Fibroblast of peridontal ligament (primary cell): ENCODE results near the gene HOXA9.

ENCODE experiments used
- DNase-seq: peaks from one replicate; pipeline ENCODE4 v3.0.0-alpha.2; 2010; ENCODE audit errors: extremely low read depth

The HOXA9 gene

GRCh38 chr7:27176962-27177794 is 11.8 kb upstream of the HOXA9 start:
- DNase-seq = no peak

DNA sequence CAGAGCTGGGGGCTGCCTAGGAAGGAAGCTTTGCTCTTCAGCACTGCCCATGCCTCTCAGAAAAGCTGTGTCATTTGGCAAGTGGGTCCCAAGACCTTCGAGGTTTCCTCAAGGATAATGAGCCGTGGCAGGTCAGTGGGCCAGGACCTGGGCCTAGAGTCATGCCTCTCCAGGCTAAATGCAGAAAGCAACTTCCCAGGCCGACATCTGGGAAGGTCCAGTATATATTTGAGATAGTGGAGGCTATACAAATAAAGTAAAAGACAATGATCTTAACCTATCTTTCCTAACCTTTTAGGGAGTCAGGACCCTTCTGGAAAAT is 11.1 kb upstream of the HOXA9 start:
- DNase-seq = no peak

GRCh38 chr7:27175626-27176523 is 10.5 kb upstream of the HOXA9 start:
- no peak for DNase-seq

DNA sequence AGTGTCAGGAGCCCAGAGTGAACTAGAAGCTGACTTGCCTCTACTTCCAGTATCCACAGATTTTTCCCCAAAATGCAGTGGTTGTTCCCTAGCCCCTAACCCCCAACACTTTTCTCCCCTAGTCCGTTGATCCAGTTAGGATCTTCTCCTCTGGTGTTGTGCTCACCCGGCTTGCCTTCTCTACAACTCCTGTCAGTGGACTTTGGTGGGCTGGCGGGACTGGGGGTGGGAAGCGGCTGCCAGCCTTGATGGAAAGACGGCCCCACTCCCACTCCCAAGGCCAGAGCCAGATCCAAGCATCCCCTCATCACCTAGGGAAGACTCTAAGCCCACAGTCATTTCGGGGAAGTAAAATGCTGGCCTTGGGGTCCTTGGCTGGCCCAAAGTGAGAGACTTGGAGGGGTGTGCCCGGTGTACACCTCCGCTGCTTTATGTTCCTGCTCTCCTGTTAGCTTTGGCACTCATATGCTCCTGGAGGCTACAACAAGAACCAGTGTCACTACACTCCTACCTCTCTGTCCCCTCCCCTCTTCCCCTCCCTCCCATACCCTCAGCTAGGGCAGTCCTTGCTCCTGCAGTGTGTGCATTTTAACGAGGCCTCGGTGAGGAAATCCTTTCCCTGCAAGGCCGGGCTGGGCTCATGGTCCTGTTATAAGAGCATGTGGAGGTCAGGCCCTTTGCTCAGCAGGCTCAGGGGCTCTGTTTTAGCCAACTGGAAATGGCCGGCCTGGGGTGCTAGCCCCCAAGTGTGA is 9.7 kb upstream of the HOXA9 start:
- DNase-seq = no peak

DNA sequence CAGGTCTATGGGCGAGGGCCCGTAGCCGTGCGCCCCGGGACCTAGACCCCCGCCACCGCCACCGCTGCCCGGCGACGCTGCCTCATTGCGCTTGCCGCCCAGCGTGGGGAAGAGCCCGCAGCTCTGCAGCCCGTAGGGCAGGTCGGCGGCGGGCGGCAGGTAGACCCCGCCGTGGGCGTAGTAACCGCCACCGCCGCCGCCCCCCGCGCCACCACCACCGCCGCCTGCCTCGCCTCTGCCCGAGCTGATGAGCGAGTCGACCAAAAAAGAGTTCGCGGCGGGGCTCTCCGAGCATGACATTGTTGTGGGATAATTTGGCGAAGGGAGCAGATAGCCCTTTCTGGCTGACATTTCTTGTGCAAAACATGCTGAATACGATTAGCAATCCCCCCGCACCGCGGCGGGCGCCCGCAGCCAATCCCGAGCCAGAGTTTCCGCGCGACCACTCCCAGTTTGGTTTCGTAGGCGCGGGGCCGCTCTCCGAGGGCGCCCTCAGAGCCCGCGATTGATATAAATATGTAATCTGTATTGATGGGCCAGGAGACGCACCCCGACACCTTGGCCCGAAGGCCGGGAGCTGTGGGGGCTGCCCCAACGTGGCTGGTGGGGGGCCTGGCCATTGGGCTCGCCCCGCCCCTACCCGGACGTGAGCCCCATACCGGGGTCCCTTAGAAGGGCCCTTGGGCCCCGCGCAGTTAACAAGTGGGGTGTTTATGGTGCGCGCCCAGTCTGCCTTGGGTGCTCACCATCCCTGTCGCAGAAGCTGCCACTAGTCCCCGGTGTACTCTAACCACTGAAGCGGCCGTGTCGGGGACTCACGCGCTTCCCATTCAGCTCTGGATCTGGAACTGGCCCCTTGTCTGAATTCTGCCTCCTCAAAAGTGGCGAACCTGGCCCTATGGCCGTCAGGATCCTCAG is 8.9 kb upstream of the HOXA9 start, which contains the start of gene HOXA10:
HOXA10 (minus strand) TSS at position 365 of the 918 bp plus-strand sequence; CDS start at position 351, 14 bp downstream.
- no peak for DNase-seq

- no peak for DNase-seq
Measured at GRCh38 chr7:27173511-27173955, 8.2 kb upstream of the HOXA9 start.

- DNase-seq = no peak
Measured at GRCh38 chr7:27172823-27173510, 7.6 kb upstream of the HOXA9 start.

DNA sequence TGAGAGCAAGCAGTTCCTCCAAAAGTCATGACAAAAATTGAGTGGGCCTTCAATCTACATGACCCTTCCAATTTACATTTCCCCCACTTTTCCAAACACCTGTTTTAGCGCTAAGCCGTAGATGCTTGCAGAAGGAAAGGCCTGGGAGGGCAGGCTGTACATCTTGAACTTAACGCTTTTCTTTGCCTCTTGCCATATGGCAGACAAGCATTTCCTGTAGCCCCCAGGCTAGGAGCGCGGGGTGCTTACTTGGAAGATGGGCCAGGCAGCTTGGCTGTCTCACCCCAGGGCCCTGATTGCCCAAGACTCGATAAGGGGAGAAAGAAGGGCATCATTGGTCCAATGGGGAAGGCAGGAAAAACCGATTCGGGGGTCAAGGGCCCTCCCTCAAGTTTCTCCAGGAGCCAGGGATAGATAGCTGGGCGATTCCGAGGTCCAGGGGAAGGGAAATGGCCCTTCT is 7.0 kb upstream of the HOXA9 start:
- DNase-seq = no peak

GRCh38 chr7:27171637-27172314 is 6.4 kb upstream of the HOXA9 start:
- no peak for DNase-seq

DNA sequence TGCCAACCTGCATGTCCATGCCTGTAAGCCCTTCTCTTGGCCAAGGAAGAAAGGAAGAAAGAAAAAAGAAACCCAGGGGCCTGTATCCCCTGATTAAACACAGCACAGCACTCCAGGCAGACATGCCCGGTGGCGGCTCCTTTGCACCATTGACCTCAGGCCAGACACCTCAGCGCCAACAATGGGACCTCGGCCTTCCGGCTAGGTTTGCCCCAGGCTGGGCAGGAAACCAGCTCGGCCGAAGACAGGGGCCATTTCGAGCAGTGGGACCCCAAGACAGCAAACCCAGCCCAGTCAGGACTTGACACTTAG is 5.9 kb upstream of the HOXA9 start:
- no peak for DNase-seq

DNA sequence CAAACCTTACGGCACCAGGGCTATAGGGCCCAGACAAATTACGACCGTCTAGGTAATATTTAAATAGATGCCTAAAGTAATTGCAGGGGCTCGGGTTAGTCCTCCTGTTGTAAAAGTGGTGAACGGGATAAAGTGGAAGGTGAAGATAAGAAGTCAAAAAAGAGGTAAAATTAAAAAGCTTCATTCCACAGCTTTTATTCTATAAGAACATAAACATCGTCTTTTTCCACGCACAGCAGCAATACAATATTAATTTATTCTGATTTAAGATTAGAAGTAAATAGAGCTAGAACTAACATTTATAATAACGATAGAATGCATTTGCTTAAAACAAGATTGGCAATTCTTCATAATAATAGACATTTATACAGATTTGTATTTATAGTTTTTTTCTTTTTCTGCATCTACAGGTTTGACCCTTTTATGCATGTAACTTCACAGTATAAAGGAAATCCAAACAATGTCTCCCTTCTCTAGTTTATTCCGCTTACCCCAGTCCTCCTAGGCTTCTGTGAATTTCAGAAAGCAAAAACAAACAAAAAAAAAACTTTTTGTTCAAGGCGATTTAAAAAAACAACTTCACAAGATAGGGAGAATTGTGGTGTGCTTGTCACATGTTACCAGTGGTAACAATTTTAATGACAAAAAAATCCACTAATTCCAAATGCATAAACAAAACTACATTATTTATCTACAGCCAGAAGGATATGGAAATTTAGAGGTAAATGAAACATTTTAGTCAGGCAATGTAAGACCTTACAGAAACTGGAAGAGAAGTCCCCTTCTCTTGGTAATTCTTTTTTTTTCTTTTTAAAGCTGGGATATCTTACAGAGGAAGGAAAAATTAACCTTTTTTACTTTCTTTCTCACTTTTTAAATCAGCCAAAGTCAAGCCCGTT is 5.3 kb upstream of the HOXA9 start:
- DNase-seq = no peak

DNA sequence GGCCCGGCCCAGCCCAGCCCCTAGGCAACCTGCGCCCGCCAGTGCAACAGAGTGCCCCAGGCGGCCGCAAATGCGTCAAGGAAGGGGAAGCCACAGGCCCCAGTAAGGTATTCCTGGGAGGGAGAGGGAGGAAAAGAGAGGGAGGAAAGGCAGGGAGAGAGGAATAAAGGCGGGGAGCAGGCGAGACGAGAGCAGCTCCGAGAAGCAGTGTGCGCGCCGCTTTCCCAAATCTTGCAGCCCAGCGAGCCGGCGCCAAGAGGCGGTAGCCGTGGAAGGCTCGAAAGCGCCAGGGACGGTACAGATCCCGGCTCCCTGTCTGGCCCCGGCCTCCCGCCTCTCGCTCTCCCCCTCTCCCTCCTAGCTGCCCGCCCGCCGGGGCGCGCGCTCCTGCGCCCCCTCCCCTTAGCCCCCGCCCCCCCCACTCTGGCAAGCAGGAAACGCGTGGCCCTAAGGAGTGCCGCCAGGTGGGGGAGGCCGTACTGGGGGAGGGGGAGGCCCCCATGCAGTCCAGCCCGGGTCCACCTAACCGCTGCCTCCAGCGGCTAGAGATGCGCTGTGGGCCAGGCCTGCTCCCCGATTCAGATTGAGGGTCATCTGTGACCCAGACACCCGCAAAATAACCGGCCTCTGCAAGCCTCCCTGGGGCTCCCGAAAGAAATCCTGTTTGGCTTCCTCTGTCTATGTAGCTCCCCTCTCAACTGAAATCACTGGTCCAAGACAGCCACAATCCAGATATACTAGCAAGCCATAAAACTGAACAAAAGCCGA is 4.5 kb upstream of the HOXA9 start:
- no peak for DNase-seq

DNA sequence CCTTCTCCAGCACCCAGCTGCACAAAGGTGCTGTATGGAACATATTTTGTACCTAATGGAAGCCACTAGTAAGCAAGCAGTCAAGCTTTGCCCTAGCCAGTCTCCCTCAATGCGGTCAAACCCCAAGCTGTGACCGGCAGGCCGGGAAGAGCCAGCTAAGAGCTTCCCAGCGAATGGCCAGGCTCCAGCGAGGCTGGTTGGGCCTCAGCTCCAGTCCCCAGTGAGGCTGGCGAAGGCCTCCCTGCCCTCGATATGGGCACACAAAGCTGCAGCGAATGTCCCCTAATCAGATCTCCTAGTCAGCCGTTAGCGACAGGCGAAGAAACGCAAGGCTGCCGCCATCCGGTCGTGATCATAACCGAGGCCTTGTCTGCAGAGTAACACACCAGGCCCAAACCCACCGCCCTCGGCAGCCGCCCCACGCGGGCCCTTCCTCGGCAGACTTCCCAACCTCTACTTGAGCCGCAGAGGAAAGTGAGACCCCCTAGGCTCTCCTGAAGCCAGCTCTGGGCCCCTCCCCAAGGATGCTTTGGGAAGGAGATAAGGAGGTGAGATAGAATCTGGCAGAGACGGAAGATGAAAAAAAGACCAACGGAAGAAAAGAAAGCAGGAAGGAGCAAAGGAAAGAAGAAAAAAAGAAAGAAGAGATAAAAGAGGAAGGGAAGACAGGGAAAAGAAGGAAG is 3.1 kb upstream of the HOXA9 start:
- DNase-seq = no peak

DNA sequence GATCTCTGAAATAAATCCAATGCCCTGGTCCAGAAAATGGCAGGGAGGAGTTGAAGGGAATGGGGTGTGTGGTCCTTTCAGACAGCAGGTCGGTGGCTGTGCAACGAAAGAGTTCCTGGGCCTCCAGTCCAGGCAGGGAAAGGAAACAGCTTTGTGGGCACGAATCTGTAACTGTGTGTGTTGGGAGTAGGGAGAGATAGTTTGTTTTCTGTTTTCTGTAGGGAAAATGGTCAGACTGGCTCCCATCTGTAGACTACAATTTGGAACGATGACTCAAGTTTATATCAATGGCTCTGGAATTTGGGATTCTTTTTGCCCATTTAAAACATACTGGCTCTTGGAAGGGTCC is 2.6 kb upstream of the HOXA9 start:
- DNase-seq = no peak

DNA sequence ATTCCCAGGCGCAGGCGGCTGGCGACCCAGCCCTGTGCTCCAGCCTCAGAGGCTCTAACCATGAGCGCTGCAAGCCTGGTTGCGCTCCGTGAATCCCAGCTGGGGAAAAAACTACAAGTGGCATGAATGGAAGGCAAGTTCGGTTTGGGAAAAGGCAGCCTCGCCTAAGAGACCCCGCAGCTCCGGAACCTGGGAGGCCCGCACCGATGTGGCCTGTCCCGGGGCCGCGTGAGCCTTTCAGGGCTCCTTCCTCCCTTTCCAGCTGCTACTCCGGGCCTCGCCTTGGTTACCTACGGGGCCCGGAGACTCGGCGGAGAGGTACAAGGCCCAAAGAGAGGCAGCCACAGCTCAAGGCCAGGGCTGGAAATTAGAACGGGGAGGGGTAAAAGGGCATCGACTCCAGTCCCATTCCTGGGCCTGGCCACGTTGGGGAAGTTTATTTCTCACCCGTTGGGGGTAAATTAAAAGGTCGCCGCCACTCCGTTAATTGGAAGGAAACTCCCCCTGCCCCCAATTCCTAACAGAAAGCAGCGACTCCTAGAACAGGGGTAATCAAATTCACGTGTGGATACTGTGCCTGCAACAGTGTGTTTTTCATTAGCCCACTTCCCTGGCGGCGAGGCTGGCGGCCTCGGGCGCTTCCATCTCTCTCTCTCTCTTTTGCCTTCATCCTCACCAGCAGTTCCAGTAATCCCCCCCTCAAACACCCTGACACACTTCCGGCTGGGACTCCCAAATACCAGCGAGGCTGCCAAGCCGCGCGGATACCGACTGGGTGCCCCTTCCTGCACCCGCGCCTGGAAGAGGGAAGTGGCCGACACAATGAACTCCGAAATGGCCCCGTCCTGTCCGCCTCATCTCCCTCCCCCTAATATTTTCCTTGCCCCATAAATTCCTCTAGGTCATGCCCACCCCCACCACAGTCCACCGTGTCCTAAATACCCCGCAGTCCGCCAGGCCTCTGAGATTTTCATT is 1.5 kb upstream of the HOXA9 start:
- DNase-seq = no peak

GRCh38 chr7:27165996-27166530 is 726 bp upstream of the HOXA9 start:
- DNase-seq = no peak
